ENCODE measurements around the gene NEK4. TPM values are rescaled to one million over a fixed set of nuclear protein-coding genes. Genes with fewer than 3 reads are reported as not detected.
"Not testable (repeated sequence)": the region's sequence is repeated elsewhere in the genome, so short reads cannot be mapped to it uniquely, and the experiment has no call there.

The NEK4 gene
- total and polyA plus RNA-seq, 2 donors (not counting 1 experiment from before 2014, with no cell fraction given) = 9.0 to 33.8 TPM

DNA sequence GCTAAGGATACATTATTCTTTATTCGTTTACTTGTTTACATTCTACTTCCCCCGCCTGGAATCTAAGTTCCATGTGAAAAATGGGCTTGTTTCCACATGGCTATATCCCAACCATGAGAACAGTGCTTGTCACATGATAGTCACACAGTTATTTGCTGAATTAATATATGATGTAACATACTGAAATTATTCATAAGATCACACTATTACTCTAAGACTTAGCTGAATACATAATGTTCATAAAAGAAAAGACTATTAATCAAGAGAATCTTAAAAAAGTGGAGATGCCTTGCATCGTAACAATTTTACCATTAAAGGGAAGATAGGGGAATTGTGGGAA is 91.6 kb downstream of the NEK4 start:
- intact Hi-C loops (cut with micrococcal nuclease) = no loop called here
- peaks cover 16% of the 10 kb centered on the region for H3K4me1 Mint-ChIP-seq
- Histone ChIP-seq H3K27me3 (replicated peaks in 1 of 4; ENCODE audit: control extremely low read depth in 1 of 4, control insufficient read depth in 3 of 4, insufficient read depth in 4 of 4, low read length in 3 of 4) (no peaks in the 10 kb centered on the region), H3K9ac (ENCODE audit: low read length) (no peak overlapping the region), H3K9me3 (ENCODE audit: control extremely low read depth in 1 of 3, control insufficient read depth in 2 of 3, insufficient read depth in 1 of 3, low read length in 2 of 3) (no peaks in the 10 kb centered on the region), H3K4me1 (ENCODE audit: control insufficient read depth in 2 of 2, insufficient read depth in 2 of 2, low read length in 2 of 2) (peaks cover under 1 to 3% of the 10 kb centered on the region in 2 donors), H2AFZ (ENCODE audit: insufficient read depth, low read depth, low read length, poor library complexity, severe bottlenecking) (no peak overlapping the region), H3K79me2 (ENCODE audit: control insufficient read depth, insufficient read depth, low read length) (peaks cover 83% of the 10 kb centered on the region), H3K27ac (ENCODE audit: low read length in 2 of 2) (no peak overlapping the region), H3K36me3 (replicated peaks in 1 of 2; ENCODE audit: control extremely low read depth in 1 of 2, control insufficient read depth in 1 of 2, extremely low read depth in 1 of 2, insufficient read depth in 2 of 2, low read length in 1 of 2) (peaks cover 4 to 54% of the 10 kb centered on the region in 2 experiments), H3K4me3 (ENCODE audit: control extremely low read depth in 1 of 5, extremely low read depth in 1 of 5, insufficient read depth in 1 of 5, low read depth in 2 of 5, low read length in 4 of 5) (no peak overlapping the region), H3K4me2 (replicated peaks; ENCODE audit: low read depth, low read length, poor library complexity, severe bottlenecking) (no peak overlapping the region), H4K20me1 (ENCODE audit: control insufficient read depth, insufficient read depth, low read length, poor library complexity, severe bottlenecking) (peaks cover 17% of the 10 kb centered on the region)
- H3K27ac Mint-ChIP-seq = no peak overlapping the region
- H3K4me3 Mint-ChIP-seq = no peak overlapping the region
- no peak for DNase-seq
- no peak for TF ChIP-seq EZH2 (IDR thresholded peaks at IDR 0.05; ENCODE audit: borderline replicate concordance, insufficient read depth, low read depth, low read length, poor library complexity, severe bottlenecking)
- TF ChIP-seq, protein P1, sequence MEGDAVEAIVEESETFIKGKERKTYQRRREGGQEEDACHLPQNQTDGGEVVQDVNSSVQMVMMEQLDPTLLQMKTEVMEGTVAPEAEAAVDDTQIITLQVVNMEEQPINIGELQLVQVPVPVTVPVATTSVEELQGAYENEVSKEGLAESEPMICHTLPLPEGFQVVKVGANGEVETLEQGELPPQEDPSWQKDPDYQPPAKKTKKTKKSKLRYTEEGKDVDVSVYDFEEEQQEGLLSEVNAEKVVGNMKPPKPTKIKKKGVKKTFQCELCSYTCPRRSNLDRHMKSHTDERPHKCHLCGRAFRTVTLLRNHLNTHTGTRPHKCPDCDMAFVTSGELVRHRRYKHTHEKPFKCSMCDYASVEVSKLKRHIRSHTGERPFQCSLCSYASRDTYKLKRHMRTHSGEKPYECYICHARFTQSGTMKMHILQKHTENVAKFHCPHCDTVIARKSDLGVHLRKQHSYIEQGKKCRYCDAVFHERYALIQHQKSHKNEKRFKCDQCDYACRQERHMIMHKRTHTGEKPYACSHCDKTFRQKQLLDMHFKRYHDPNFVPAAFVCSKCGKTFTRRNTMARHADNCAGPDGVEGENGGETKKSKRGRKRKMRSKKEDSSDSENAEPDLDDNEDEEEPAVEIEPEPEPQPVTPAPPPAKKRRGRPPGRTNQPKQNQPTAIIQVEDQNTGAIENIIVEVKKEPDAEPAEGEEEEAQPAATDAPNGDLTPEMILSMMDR (IDR thresholded peaks at IDR 0.05) = no peak
- CTCF ChIA-PET = interaction anchor here (0.9 kb wide), 1 partner anchor 208 kb away, joined by 3 read pairs; no protein-coding TSS in a partner anchor
- ATAC-seq (ENCODE audit: low read depth) = no peak
- 100% methylated on average over 1 of the region's 3 CpGs for WGBS (ENCODE audit: insufficient coverage)
- no peaks in the 10 kb centered on the region for H3K27me3 Mint-ChIP-seq
- no peaks in the 10 kb centered on the region for H3K9me3 Mint-ChIP-seq (ENCODE audit: insufficient read depth)
- POLR2A ChIA-PET = no interaction called here

DNA sequence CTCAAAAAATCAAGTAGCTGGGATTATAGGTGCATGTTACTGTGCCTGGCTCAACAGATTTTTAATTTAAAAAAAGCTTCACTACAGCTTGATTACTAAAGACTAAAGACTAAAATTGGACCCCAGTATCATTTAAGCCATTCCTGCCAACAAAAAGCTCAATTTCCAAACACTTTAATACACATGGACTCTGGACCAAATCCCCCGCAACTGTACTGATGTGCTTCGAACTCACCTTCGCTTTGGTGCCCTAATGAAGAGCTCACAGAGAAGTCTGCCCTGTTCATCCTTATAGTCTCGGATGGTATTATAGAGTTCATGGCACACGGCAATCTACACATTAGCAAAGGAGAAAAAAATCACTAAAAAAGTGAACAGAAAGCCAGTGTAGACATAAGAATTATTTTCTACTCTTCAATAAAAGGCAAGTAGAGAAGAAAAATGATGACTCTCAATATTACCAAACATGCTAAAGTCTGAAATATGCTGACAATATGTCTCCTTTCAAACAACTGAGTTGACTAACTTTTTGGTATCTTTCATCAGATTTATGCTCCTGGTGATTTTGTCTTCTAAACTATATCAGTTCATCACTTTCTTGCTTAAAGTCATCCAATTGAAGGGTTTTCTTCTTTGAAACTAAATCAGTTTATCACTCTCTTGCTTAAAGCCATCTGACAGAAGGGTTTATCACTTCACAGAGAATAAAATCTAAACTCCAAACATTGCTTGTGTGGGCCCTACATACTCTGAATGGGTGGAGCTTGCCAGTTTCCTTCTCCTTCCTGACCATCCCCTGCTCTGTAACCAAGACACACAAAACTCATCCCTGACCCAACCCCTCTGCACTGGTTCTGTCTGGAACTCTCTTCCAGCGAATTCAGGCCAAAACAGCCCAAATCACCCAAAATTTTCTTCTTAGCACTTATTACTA is 92.2 kb downstream of the NEK4 start:
- ChIA-PET POLR2A (no interaction called here), CTCF (interaction anchor here (0.9 kb wide), 1 partner anchor 207 kb away, joined by 3 read pairs; no protein-coding TSS in a partner anchor)
- H3K4me1 Mint-ChIP-seq = peaks cover 14% of the 10 kb centered on the region
- ATAC-seq (ENCODE audit: low read depth) = no peak
- H3K27me3 Mint-ChIP-seq = no peaks in the 10 kb centered on the region
- WGBS (ENCODE audit: insufficient coverage) = 96% methylated on average over 5 of the region's 6 CpGs
- Histone ChIP-seq H3K9me3 (ENCODE audit: control extremely low read depth in 1 of 3, control insufficient read depth in 2 of 3, insufficient read depth in 1 of 3, low read length in 2 of 3) (no peaks in the 10 kb centered on the region), H4K20me1 (ENCODE audit: control insufficient read depth, insufficient read depth, low read length, poor library complexity, severe bottlenecking) (peaks cover 17% of the 10 kb centered on the region), H2AFZ (ENCODE audit: insufficient read depth, low read depth, low read length, poor library complexity, severe bottlenecking) (no peak overlapping the region), H3K79me2 (ENCODE audit: control insufficient read depth, insufficient read depth, low read length) (peaks cover 79% of the 10 kb centered on the region), H3K9ac (ENCODE audit: low read length) (no peak overlapping the region), H3K4me3 (ENCODE audit: control extremely low read depth in 1 of 5, extremely low read depth in 1 of 5, insufficient read depth in 1 of 5, low read depth in 2 of 5, low read length in 4 of 5) (no peak overlapping the region), H3K27ac (ENCODE audit: low read length in 2 of 2) (no peak overlapping the region), H3K4me1 (ENCODE audit: control insufficient read depth in 2 of 2, insufficient read depth in 2 of 2, low read length in 2 of 2) (peaks cover 0 to 3% of the 10 kb centered on the region in 2 donors), H3K4me2 (replicated peaks; ENCODE audit: low read depth, low read length, poor library complexity, severe bottlenecking) (no peak overlapping the region), H3K27me3 (replicated peaks in 1 of 4; ENCODE audit: control extremely low read depth in 1 of 4, control insufficient read depth in 3 of 4, insufficient read depth in 4 of 4, low read length in 3 of 4) (no peaks in the 10 kb centered on the region), H3K36me3 (replicated peaks in 1 of 2; ENCODE audit: control extremely low read depth in 1 of 2, control insufficient read depth in 1 of 2, extremely low read depth in 1 of 2, insufficient read depth in 2 of 2, low read length in 1 of 2) (peaks cover 5 to 58% of the 10 kb centered on the region in 2 experiments)
- H3K27ac Mint-ChIP-seq = no peak overlapping the region
- no peak overlapping the region for H3K4me3 Mint-ChIP-seq
- DNase-seq = no peak
- intact Hi-C loops (cut with micrococcal nuclease) = no loop called here
- no peaks in the 10 kb centered on the region for H3K9me3 Mint-ChIP-seq (ENCODE audit: insufficient read depth)
- TF ChIP-seq, protein P1 (IDR thresholded peaks at IDR 0.05) = no peak
- TF ChIP-seq EZH2 (IDR thresholded peaks at IDR 0.05; ENCODE audit: borderline replicate concordance, insufficient read depth, low read depth, low read length, poor library complexity, severe bottlenecking) = no peak

DNA sequence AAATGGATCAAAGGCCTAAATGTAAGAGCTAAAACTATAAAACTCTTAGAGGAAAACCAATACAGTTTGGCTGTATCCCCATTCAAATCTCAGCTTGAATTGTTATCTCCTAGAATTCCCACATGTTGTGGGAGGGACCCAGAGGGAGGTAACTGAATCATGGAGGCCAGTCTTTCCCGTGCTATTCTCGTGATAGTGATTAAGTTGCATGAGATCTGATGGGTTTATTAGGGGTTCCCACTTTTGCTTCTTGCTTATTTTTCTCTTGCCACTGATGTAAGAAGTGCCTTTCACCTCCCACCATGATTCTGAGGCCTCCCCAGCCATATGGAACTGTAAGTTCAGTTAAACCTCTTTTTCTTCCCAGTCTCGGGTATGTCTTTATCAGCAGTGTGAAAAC is 94.5 kb downstream of the NEK4 start:
- H2AFZ ChIP-seq (ENCODE audit: insufficient read depth, low read depth, low read length, poor library complexity, severe bottlenecking); intact Hi-C loops (cut with micrococcal nuclease); H3K4me2 ChIP-seq (replicated peaks; ENCODE audit: low read depth, low read length, poor library complexity, severe bottlenecking); H3K27ac ChIP-seq (ENCODE audit: low read length in 2 of 2); H3K4me3 ChIP-seq (ENCODE audit: control extremely low read depth in 1 of 5, extremely low read depth in 1 of 5, insufficient read depth in 1 of 5, low read depth in 2 of 5, low read length in 4 of 5); H3K9ac ChIP-seq (ENCODE audit: low read length); H3K27me3 ChIP-seq (replicated peaks in 1 of 4; ENCODE audit: control extremely low read depth in 1 of 4, control insufficient read depth in 3 of 4, insufficient read depth in 4 of 4, low read length in 3 of 4); H3K4me1 Mint-ChIP-seq; H3K4me1 ChIP-seq (ENCODE audit: control insufficient read depth in 2 of 2, insufficient read depth in 2 of 2, low read length in 2 of 2); H3K4me3 Mint-ChIP-seq; CTCF ChIA-PET; H3K9me3 Mint-ChIP-seq (ENCODE audit: insufficient read depth); ATAC-seq (ENCODE audit: low read depth); H3K27me3 Mint-ChIP-seq; DNase-seq; H3K9me3 ChIP-seq (ENCODE audit: control extremely low read depth in 1 of 3, control insufficient read depth in 2 of 3, insufficient read depth in 1 of 3, low read length in 2 of 3); H3K27ac Mint-ChIP-seq; POLR2A ChIA-PET: not testable (repeated sequence)
- Histone ChIP-seq H3K79me2 (ENCODE audit: control insufficient read depth, insufficient read depth, low read length) (peaks cover 63% of the 10 kb centered on the region), H3K36me3 (replicated peaks in 1 of 2; ENCODE audit: control extremely low read depth in 1 of 2, control insufficient read depth in 1 of 2, extremely low read depth in 1 of 2, insufficient read depth in 2 of 2, low read length in 1 of 2) (peaks cover 13 to 66% of the 10 kb centered on the region in 2 experiments), H4K20me1 (ENCODE audit: control insufficient read depth, insufficient read depth, low read length, poor library complexity, severe bottlenecking) (peaks cover 17% of the 10 kb centered on the region)
- WGBS (ENCODE audit: insufficient coverage) = no CpG with 5 or more reads among the region's 3 CpGs

All from B cell (primary cell).